HepG2 (cell line): ENCODE data around the gene TULP4. TPM values are rescaled to one million over a fixed set of nuclear protein-coding genes. Genes with fewer than 3 reads are reported as not detected.

ENCODE experiments used
- ATAC-seq: fragments of 200-7000 bp; cut with Tn5 transposase; 3 replicates; pipeline ENCODE4 v1.9.1; 2020; ENCODE audit warnings: mild to moderate bottlenecking, moderate library complexity
- BruUV-seq: library from RNA; stranded (reverse); fragments of 400-500 nt; replicated peaks from 2 replicates; lab custom pipeline; 2021; lab: Mats Ljungman, UMichigan
- CTCF ChIA-PET: fragments of 300-600 bp; formaldehyde crosslinking; extraction: SDS; loops from one replicate; lab custom pipeline; 2021; ENCODE audit warnings: low total read pairs, inconsistent platforms, low intra/inter-chr PET ratio; lab: Yijun Ruan, JAX
- POLR2A ChIA-PET: fragments of 350-600 bp; sonication (Branson Sonifier 250); formaldehyde crosslinking; loops from one replicate; lab custom pipeline; 2020; ENCODE audit warnings: antibody characterized with exemption, inconsistent platforms; lab: Yijun Ruan, JAX
- DNase-seq: peaks from one replicate; pipeline ENCODE4 v3.0.0-alpha.2; 2015; ENCODE audit warnings: low spot score
- FAIRE-seq: peaks from 3 replicates; lab custom pipeline; 2011; peaks lifted over from hg19 to GRCh38; lab: Jason Lieb, UNC
- H2AFZ ChIP-seq: one replicate; pipeline ENCODE4 v1.6.1; 2011; ENCODE audit warnings: low read length, inconsistent platforms
- H3K27ac ChIP-seq: fragments of 300-600 bp; 3 replicates; pipeline ENCODE4 v1.8.0; 2011; ENCODE audit warnings: mixed run types, mild to moderate bottlenecking, mixed read lengths, low read length, inconsistent platforms; ENCODE audit not compliant: insufficient read depth; ENCODE audit errors: extremely low read length
- H3K27me3 ChIP-seq, 2 experiments: fragments of 200-600 bp in 1 of 2; 2 replicates in 1 of 2; 3 replicates in 1 of 2; pipeline versions ENCODE4 v1.6.0 to v1.8.0; 2011; ENCODE audit warnings: low read length in 2 of 2, mild to moderate bottlenecking in 2 of 2, moderate library complexity in 2 of 2, inconsistent platforms in 1 of 2; ENCODE audit not compliant: insufficient read depth in 2 of 2, control insufficient read depth in 1 of 2
- H3K36me3 ChIP-seq, 2 experiments: fragments of 200-600 bp in 1 of 2; replicated peaks in 1 of 2; 2 replicates in 1 of 2; 3 replicates in 1 of 2; pipeline versions ENCODE4 v1.5.1 to v1.8.0; 2011; ENCODE audit warnings: low read length in 2 of 2, inconsistent platforms in 1 of 2; ENCODE audit not compliant: insufficient read depth in 2 of 2, control insufficient read depth in 1 of 2
- H3K4me1 ChIP-seq: 2 replicates; pipeline ENCODE4 v1.5.1; 2012; ENCODE audit warnings: low read length, inconsistent platforms; ENCODE audit not compliant: insufficient read depth
- H3K4me2 ChIP-seq: 2 replicates; pipeline ENCODE4 v1.6.0; 2011; ENCODE audit warnings: low read depth, low read length, inconsistent platforms
- H3K4me3 ChIP-seq, 3 experiments: fragments of 200-600 bp in 1 of 3; sonication (generic), shearing (Covaris generic) in 1 of 3; replicated peaks in 1 of 3; 2 replicates each; pipeline ENCODE4 v1.5.1; 2011 to 2016; ENCODE audit warnings: low read length in 3 of 3, inconsistent platforms in 2 of 3, low read depth in 2 of 3, mild to moderate bottlenecking in 2 of 3, control low read depth in 1 of 3, mixed read lengths in 1 of 3; ENCODE audit not compliant: insufficient read depth in 1 of 3
- H3K79me2 ChIP-seq: one replicate; pipeline ENCODE4 v1.6.1; 2011; ENCODE audit warnings: low read length, inconsistent platforms; ENCODE audit not compliant: insufficient read depth
- H3K9ac ChIP-seq: 2 replicates; pipeline ENCODE4 v1.6.0; 2011; ENCODE audit warnings: mild to moderate bottlenecking, low read depth, low read length, inconsistent platforms; ENCODE audit not compliant: insufficient read depth
- H3K9me3 ChIP-seq: 2 replicates; pipeline ENCODE4 v1.5.1; 2012; ENCODE audit warnings: mild to moderate bottlenecking, low read length
- H4K20me1 ChIP-seq: 2 replicates; pipeline ENCODE4 v1.6.0; 2011; ENCODE audit warnings: inconsistent platforms, mild to moderate bottlenecking, low read length, moderate library complexity; ENCODE audit not compliant: insufficient read depth
- ATAD3A ChIP-seq: sonication (generic); formaldehyde crosslinking; IDR thresholded peaks from 2 replicates; pipeline ENCODE4 v1.4.0; 2020; ENCODE audit warnings: missing genetic modification reagents
- CBX2 ChIP-seq, 2 experiments: fragments of 200-600 bp in 1 of 2; sonication (generic); formaldehyde crosslinking in 1 of 2; IDR thresholded peaks; 2 replicates each; pipeline versions ENCODE4 v1.7.0 to v1.8.1; 2018 to 2022; ENCODE audit warnings: low read depth in 2 of 2, low read length in 1 of 2, mild to moderate bottlenecking in 1 of 2, missing genetic modification reagents in 1 of 2
- CTCF ChIP-seq: sonication (generic); formaldehyde crosslinking; IDR thresholded peaks from 2 replicates; pipeline ENCODE4 v1.5.0; 2020; ENCODE audit warnings: mild to moderate bottlenecking, missing genetic modification reagents, moderate library complexity
- FOXK2 ChIP-seq: fragments of 450-650 bp; IDR thresholded peaks from 2 replicates; pipeline ENCODE4 v1.6.1; 2016
- IRF1 ChIP-seq: sonication (generic); formaldehyde crosslinking; IDR thresholded peaks from 2 replicates; pipeline ENCODE4 v1.4.0; 2020; ENCODE audit warnings: low read depth, mild to moderate bottlenecking, missing genetic modification reagents
- IRX3 ChIP-seq: sonication (generic); formaldehyde crosslinking; IDR thresholded peaks from 2 replicates; pipeline ENCODE4 v1.8.1; 2023; ENCODE audit warnings: mild to moderate bottlenecking, low read depth, missing genetic modification reagents, borderline replicate concordance
- KAT2B ChIP-seq: fragments of 150-350 bp; IDR thresholded peaks from 2 replicates; pipeline ENCODE4 v1.6.1; 2014; ENCODE audit warnings: low read depth, low read length, borderline replicate concordance
- RAD21 ChIP-seq: fragments of 450-650 bp; formaldehyde crosslinking; IDR thresholded peaks from 2 replicates; pipeline ENCODE4 v1.5.0; 2020; ENCODE audit warnings: mild to moderate bottlenecking
- SMC3 ChIP-seq: IDR thresholded peaks from 2 replicates; pipeline ENCODE4 v1.6.1; 2011; ENCODE audit warnings: low read length, improper control_type of control experiment
- SNRNP70 ChIP-seq: fragments of 200-400 bp; formaldehyde crosslinking; IDR thresholded peaks from 2 replicates; pipeline ENCODE4 v1.6.1; 2017; ENCODE audit warnings: mild to moderate bottlenecking, low read depth, low read length, moderate library complexity
- STAG1 ChIP-seq: sonication (generic); formaldehyde crosslinking; IDR thresholded peaks from 2 replicates; pipeline ENCODE4 v1.4.0; 2020; ENCODE audit warnings: missing genetic modification reagents
- ZNF724P ChIP-seq: sonication (generic); formaldehyde crosslinking; IDR thresholded peaks from 2 replicates; pipeline ENCODE4 v1.8.0; 2022; ENCODE audit warnings: missing genetic modification reagents, borderline replicate concordance
- WGBS: methylation state at CpG from one replicate; pipeline ENCODE4 v1.1.6; 2017; ENCODE audit warnings: low lambda C conversion rate; 5-methylcytosine and 5-hydroxymethylcytosine counted together
- in situ Hi-C: cut with HindIII; loops from 2 replicates; pipeline ENCODE4 v1.10.0; 2017; ENCODE audit warnings: low pct_unique_long_range_greater_than_20kb; ENCODE audit not compliant: extremely low pct_ligation_motif_present
- intact Hi-C: fragments of 100-400 bp; cut with micrococcal nuclease; formaldehyde crosslinking; loops from one replicate; pipeline ENCODE4 v1.10.0; 2022; ENCODE audit not compliant: unreplicated experiment
- polyA plus RNA-seq, 8 experiments: library from polyadenylated mRNA; depleted of rRNA in 3 of 8; stranded (reverse) in 7 of 8; unstranded in 1 of 8; fragments of >200 nt; fragmentation: Illumina TruSeq in 4 of 8; extraction: Trizol in 4 of 8; gene quantifications; 2 replicates each; pipeline versions ENCODE4 v1.2.1 to v1.2.3, GENCODE V29; 2011 to 2016; ENCODE audit warnings: low read depth in 4 of 8, missing spikeins in 1 of 8, mixed read lengths in 1 of 8; ENCODE audit not compliant: insufficient read depth in 1 of 8
- total RNA-seq, 5 experiments: library from RNA; depleted of rRNA; stranded (reverse); fragments of >200 nt; fragmentation: Illumina TruSeq; extraction: Trizol; gene quantifications; 2 replicates each; pipeline ENCODE4 v1.2.3, GENCODE V29; 2016; ENCODE audit warnings: low read depth in 1 of 5
- TF ChIP-seq, protein P1 (sequence below): sonication (generic); formaldehyde crosslinking; IDR thresholded peaks from 2 replicates; pipeline ENCODE4 v1.8.1; 2022; ENCODE audit warnings: low read depth, mild to moderate bottlenecking, missing genetic modification reagents

TULP4 gene
- total and polyA plus RNA-seq, 2 of the 13 experiments (the other 11 are each of a cell fraction or from before 2014, with no cell fraction given), result 21.1 to 122 TPM

DNA sequence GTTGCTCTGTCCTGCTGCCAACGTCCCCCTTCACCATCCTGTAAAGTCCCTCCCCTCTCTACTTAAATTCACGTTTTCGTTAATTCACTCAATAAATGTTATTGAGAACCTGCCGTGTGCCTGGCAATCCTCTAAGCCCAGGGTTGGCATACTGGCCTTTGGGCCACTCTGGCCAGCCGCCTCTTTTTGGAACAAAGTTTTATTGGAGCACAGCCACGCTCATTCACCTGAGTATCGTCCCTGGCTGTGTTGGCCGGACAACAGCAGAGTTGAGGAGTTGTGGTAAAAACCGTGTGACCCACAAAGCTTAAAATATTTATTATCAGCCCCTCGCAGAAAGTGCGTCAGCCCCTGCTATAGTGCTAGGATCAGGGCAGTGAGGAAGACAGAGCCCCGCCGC lies 192.9 kb downstream of the TULP4 start:
- intact Hi-C loops, result no loop called here
- H3K27me3 ChIP-seq, result no peaks in the 10 kb centered on the region
- peaks cover 19 to 41% of the 10 kb centered on the region in 2 experiments for H3K36me3 ChIP-seq
- TF ChIP-seq IRF1 (CRISPR knock-in tag), result no peak
- TF ChIP-seq, protein P1, sequence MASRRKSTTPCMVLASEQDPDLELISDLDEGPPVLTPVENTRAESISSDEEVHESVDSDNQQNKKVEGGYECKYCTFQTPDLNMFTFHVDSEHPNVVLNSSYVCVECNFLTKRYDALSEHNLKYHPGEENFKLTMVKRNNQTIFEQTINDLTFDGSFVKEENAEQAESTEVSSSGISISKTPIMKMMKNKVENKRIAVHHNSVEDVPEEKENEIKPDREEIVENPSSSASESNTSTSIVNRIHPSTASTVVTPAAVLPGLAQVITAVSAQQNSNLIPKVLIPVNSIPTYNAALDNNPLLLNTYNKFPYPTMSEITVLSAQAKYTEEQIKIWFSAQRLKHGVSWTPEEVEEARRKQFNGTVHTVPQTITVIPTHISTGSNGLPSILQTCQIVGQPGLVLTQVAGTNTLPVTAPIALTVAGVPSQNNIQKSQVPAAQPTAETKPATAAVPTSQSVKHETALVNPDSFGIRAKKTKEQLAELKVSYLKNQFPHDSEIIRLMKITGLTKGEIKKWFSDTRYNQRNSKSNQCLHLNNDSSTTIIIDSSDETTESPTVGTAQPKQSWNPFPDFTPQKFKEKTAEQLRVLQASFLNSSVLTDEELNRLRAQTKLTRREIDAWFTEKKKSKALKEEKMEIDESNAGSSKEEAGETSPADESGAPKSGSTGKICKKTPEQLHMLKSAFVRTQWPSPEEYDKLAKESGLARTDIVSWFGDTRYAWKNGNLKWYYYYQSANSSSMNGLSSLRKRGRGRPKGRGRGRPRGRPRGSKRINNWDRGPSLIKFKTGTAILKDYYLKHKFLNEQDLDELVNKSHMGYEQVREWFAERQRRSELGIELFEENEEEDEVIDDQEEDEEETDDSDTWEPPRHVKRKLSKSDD (CRISPR knock-in tag), result no peak
- TF ChIP-seq, all 625 proteins: peak for 0
- 93% methylated on average over 13 of the region's 13 CpGs for WGBS
- Histone ChIP-seq H3K4me1 (peaks cover 10% of the 10 kb centered on the region), H3K4me3 (no peak overlapping the region), H3K9me3 (no peaks in the 10 kb centered on the region), H3K9ac (no peak overlapping the region), H4K20me1 (no peaks in the 10 kb centered on the region), H3K27ac (no peak overlapping the region), H2AFZ (no peak overlapping the region), H3K4me2 (no peak overlapping the region), H3K79me2 (no peaks in the 10 kb centered on the region)
- no TSS peak for BruUV-seq
- DNase-seq, result no peak
- in situ Hi-C loops, result loop anchor here (25.0 kb wide), 1 partner anchor 293 kb away; no protein-coding TSS in a partner anchor
- no peak for FAIRE-seq
- CTCF ChIA-PET, result no interaction called here
- no peak for ATAC-seq
- POLR2A ChIA-PET, result no interaction called here

- 90% methylated on average over 10 of the region's 10 CpGs for WGBS
- Histone ChIP-seq H3K9me3 (no peaks in the 10 kb centered on the region), H3K79me2 (no peaks in the 10 kb centered on the region), H3K4me1 (peaks cover 10% of the 10 kb centered on the region), H3K36me3 (peaks cover 12 to 30% of the 10 kb centered on the region in 2 experiments), H3K27me3 (no peaks in the 10 kb centered on the region), H3K9ac (no peak overlapping the region), H4K20me1 (no peaks in the 10 kb centered on the region), H3K4me3 (no peak overlapping the region), H2AFZ (no peak overlapping the region), H3K27ac (no peak overlapping the region), H3K4me2 (no peak overlapping the region)
- FAIRE-seq (peak; percentile 79), DNase-seq (peak; percentile 45), ATAC-seq (peak; percentile 87)
- ChIA-PET CTCF (interaction anchor here (1.3 kb wide), 1 partner anchor 88 kb away, joined by 6 read pairs; no protein-coding TSS in a partner anchor), POLR2A (no interaction called here)
- BruUV-seq, result no TSS peak
- intact Hi-C loops (loop anchor here (1.0 to 2.0 kb wide), 2 partner anchors 56 to 98 kb away; no protein-coding TSS in a partner anchor), in situ Hi-C loops (loop anchor here (25.0 kb wide), 1 partner anchor 294 kb away; no protein-coding TSS in a partner anchor)
- TF ChIP-seq IRX3 (CRISPR knock-in tag), result no peak
- peak; percentile 71 for TF ChIP-seq STAG1 (CRISPR knock-in tag)
- no peak for TF ChIP-seq SNRNP70
- TF ChIP-seq CBX2 (IDR thresholded peaks at IDR 0.05; ENCODE audit: low read depth, low read length), result no peak
- no peak for TF ChIP-seq CBX2 (CRISPR knock-in tag; IDR thresholded peaks at IDR 0.05; ENCODE audit: low read depth)
- TF ChIP-seq KAT2B, result no peak
- TF ChIP-seq CTCF (CRISPR knock-in tag), result peak; percentile 41
- no peak for TF ChIP-seq ATAD3A (CRISPR knock-in tag)
- TF ChIP-seq SMC3, result peak; percentile 36; the same call in 1 of the 2 replicates
- no peak for TF ChIP-seq FOXK2
- peak; percentile 63 for TF ChIP-seq RAD21 (CRISPR knock-in tag)
- TF ChIP-seq ZNF724P, result no peak
Observed at GRCh38 chr6:158506601-158507000, 194.3 kb downstream of the TULP4 start.
